ENCODE data around the gene SLC24A1. TPM values are rescaled to one million over a fixed set of nuclear protein-coding genes. Genes with fewer than 3 reads are reported as not detected.

SLC24A1 gene
- total RNA-seq, 1 experiment from 2014 or later: 13.0 TPM

- Histone ChIP-seq H3K27me3 (ENCODE audit: control insufficient read depth, insufficient read depth, low read length) (no peaks in the 10 kb centered on the region), H3K4me3 (ENCODE audit: low read depth in 2 of 2, low read length in 2 of 2) (no peak overlapping the region), H3K4me1 (ENCODE audit: control insufficient read depth, insufficient read depth, low read length) (no peaks in the 10 kb centered on the region), H3K27ac (ENCODE audit: low read length) (no peak overlapping the region), H3K36me3 (ENCODE audit: control insufficient read depth, insufficient read depth, low read length) (no peaks in the 10 kb centered on the region), H3K9me3 (ENCODE audit: control insufficient read depth, insufficient read depth, low read depth, low read length) (no peaks in the 10 kb centered on the region)
- in situ Hi-C loops (cut with HindIII; ENCODE audit: low pct_unique_long_range_greater_than_20kb, low sequenced_read_pairs) (no loop called here), intact Hi-C loops (cut with micrococcal nuclease; ENCODE audit: unreplicated experiment) (no loop called here)
- ATAC-seq (no peak), DNase-seq (ENCODE audit: low read depth, low spot score) (no peak)
- no TSS peak for BruUV-seq (replicated peaks)
- TF ChIP-seq SIN3A (IDR thresholded peaks at IDR 0.05; ENCODE audit: borderline replicate concordance, insufficient read depth, low read depth, low read length): no peak
- TF ChIP-seq TCF7L2 (IDR thresholded peaks at IDR 0.05; ENCODE audit: low read depth, low read length): no peak
- no peak for TF ChIP-seq REST (IDR thresholded peaks at IDR 0.05; ENCODE audit: insufficient read depth in 1 of 2, low read depth in 2 of 2, low read length in 1 of 2)
- TF ChIP-seq POLR2AphosphoS5 (IDR thresholded peaks at IDR 0.05; ENCODE audit: low read depth, low read length): no peak
- TF ChIP-seq CTCF (IDR thresholded peaks at IDR 0.05): no peak
- CTCF ChIA-PET: no interaction called here
- POLR2A ChIA-PET: no interaction called here
Observed at GRCh38 chr15:65680544-65680943, 58.8 kb downstream of the SLC24A1 start.

GRCh38 chr15:65682404-65682911, 60.7 kb downstream of the SLC24A1 start:
- no peaks in the 10 kb centered on the region for H3K4me1 ChIP-seq (ENCODE audit: control insufficient read depth, insufficient read depth, low read length)
- no peaks in the 10 kb centered on the region for H3K27me3 ChIP-seq (ENCODE audit: control insufficient read depth, insufficient read depth, low read length)
- intact Hi-C loops (cut with micrococcal nuclease; ENCODE audit: unreplicated experiment): no loop called here
- H3K9me3 ChIP-seq (ENCODE audit: control insufficient read depth, insufficient read depth, low read depth, low read length): no peaks in the 10 kb centered on the region
- ATAC-seq (no peak), DNase-seq (ENCODE audit: low read depth, low spot score) (no peak)
- TF ChIP-seq CTCF (IDR thresholded peaks at IDR 0.05) (no peak), REST (IDR thresholded peaks at IDR 0.05; ENCODE audit: insufficient read depth in 1 of 2, low read depth in 2 of 2, low read length in 1 of 2) (no peak), POLR2AphosphoS5 (IDR thresholded peaks at IDR 0.05; ENCODE audit: low read depth, low read length) (no peak), TCF7L2 (IDR thresholded peaks at IDR 0.05; ENCODE audit: low read depth, low read length) (no peak), SIN3A (IDR thresholded peaks at IDR 0.05; ENCODE audit: borderline replicate concordance, insufficient read depth, low read depth, low read length) (no peak)
- no peak overlapping the region for H3K27ac ChIP-seq (ENCODE audit: low read length)
- POLR2A ChIA-PET: no interaction called here
- no peaks in the 10 kb centered on the region for H3K36me3 ChIP-seq (ENCODE audit: control insufficient read depth, insufficient read depth, low read length)
- no peak overlapping the region for H3K4me3 ChIP-seq (ENCODE audit: low read depth in 2 of 2, low read length in 2 of 2)
- BruUV-seq (replicated peaks): no TSS peak
- CTCF ChIA-PET: no interaction called here
- in situ Hi-C loops (cut with HindIII; ENCODE audit: low pct_unique_long_range_greater_than_20kb, low sequenced_read_pairs): no loop called here

Data from Panc1 (cell line).